ENCODE results near the gene ISX. TPM values are rescaled to one million over a fixed set of nuclear protein-coding genes. Genes with fewer than 3 reads are reported as not detected.

ISX gene
- total and polyA plus RNA-seq, 2 donors (not counting 1 experiment from before 2014, with no cell fraction given), result not detected

- intact Hi-C loops (cut with micrococcal nuclease), result no loop called here
- Mint-ChIP-seq H3K9me3 (ENCODE audit: insufficient read depth) (peaks cover 6% of the 10 kb centered on the region), H3K27ac (no peak overlapping the region), H3K4me3 (no peak overlapping the region), H3K4me1 (no peaks in the 10 kb centered on the region), H3K27me3 (peaks cover 25% of the 10 kb centered on the region)
- Histone ChIP-seq H2AFZ (ENCODE audit: insufficient read depth, low read depth, low read length, poor library complexity, severe bottlenecking) (no peak overlapping the region), H3K27ac (ENCODE audit: low read length in 2 of 2) (no peak overlapping the region), H3K36me3 (replicated peaks in 1 of 2; ENCODE audit: control extremely low read depth in 1 of 2, control insufficient read depth in 1 of 2, extremely low read depth in 1 of 2, insufficient read depth in 2 of 2, low read length in 1 of 2) (no peaks in the 10 kb centered on the region), H3K4me1 (ENCODE audit: control insufficient read depth in 2 of 2, insufficient read depth in 2 of 2, low read length in 2 of 2) (no peaks in the 10 kb centered on the region), H3K4me2 (replicated peaks; ENCODE audit: low read depth, low read length, poor library complexity, severe bottlenecking) (no peak overlapping the region), H3K9ac (ENCODE audit: low read length) (no peak overlapping the region), H3K4me3 (ENCODE audit: control extremely low read depth in 1 of 5, extremely low read depth in 1 of 5, insufficient read depth in 1 of 5, low read depth in 2 of 5, low read length in 4 of 5) (no peak overlapping the region), H3K9me3 (ENCODE audit: control extremely low read depth in 1 of 3, control insufficient read depth in 2 of 3, insufficient read depth in 1 of 3, low read length in 2 of 3) (peaks cover 2 to 6% (median 6%) of the 10 kb centered on the region in 3 donors), H4K20me1 (ENCODE audit: control insufficient read depth, insufficient read depth, low read length, poor library complexity, severe bottlenecking) (no peaks in the 10 kb centered on the region), H3K27me3 (replicated peaks in 1 of 4; ENCODE audit: control extremely low read depth in 1 of 4, control insufficient read depth in 3 of 4, insufficient read depth in 4 of 4, low read length in 3 of 4) (peaks cover 0 to 8% (median 2%) of the 10 kb centered on the region in 4 experiments), H3K79me2 (ENCODE audit: control insufficient read depth, insufficient read depth, low read length) (no peaks in the 10 kb centered on the region)
- POLR2A ChIA-PET, result no interaction called here
- TF ChIP-seq EZH2 (IDR thresholded peaks at IDR 0.05; ENCODE audit: borderline replicate concordance, insufficient read depth, low read depth, low read length, poor library complexity, severe bottlenecking), result no peak
- TF ChIP-seq CTCF (IDR thresholded peaks at IDR 0.05), result no peak
- WGBS (ENCODE audit: insufficient coverage), result 100% methylated on average over 1 of the region's 4 CpGs
- no peak for ATAC-seq (ENCODE audit: low read depth)
- CTCF ChIA-PET, result no interaction called here
- no peak for DNase-seq
Observed at GRCh38 chr22:35109616-35110015, 43.7 kb downstream of the ISX start.

- Mint-ChIP-seq H3K27ac (no peak overlapping the region), H3K4me3 (no peak overlapping the region)
- H3K27me3 ChIP-seq (replicated peaks in 1 of 4; ENCODE audit: control extremely low read depth in 1 of 4, control insufficient read depth in 3 of 4, insufficient read depth in 4 of 4, low read length in 3 of 4), result peaks cover 0 to 8% (median 2%) of the 10 kb centered on the region in 4 experiments
Observed at GRCh38 chr22:35111244-35111643, 45.3 kb downstream of the ISX start.

More at GRCh38 chr22:35111244-35111643, 45.3 kb downstream of the ISX start:
- no peak overlapping the region for H3K4me3 ChIP-seq (ENCODE audit: control extremely low read depth in 1 of 5, extremely low read depth in 1 of 5, insufficient read depth in 1 of 5, low read depth in 2 of 5, low read length in 4 of 5)
- H3K9me3 ChIP-seq (ENCODE audit: control extremely low read depth in 1 of 3, control insufficient read depth in 2 of 3, insufficient read depth in 1 of 3, low read length in 2 of 3), result peaks cover 2 to 6% (median 6%) of the 10 kb centered on the region in 3 donors
- H3K79me2 ChIP-seq (ENCODE audit: control insufficient read depth, insufficient read depth, low read length), result no peaks in the 10 kb centered on the region
- H3K9ac ChIP-seq (ENCODE audit: low read length), result no peak overlapping the region
- no peak for TF ChIP-seq CTCF (IDR thresholded peaks at IDR 0.05)
- no peak for TF ChIP-seq EZH2 (IDR thresholded peaks at IDR 0.05; ENCODE audit: borderline replicate concordance, insufficient read depth, low read depth, low read length, poor library complexity, severe bottlenecking)
- Mint-ChIP-seq H3K27me3 (peaks cover 18% of the 10 kb centered on the region), H3K9me3 (ENCODE audit: insufficient read depth) (peaks cover 6% of the 10 kb centered on the region), H3K4me1 (no peaks in the 10 kb centered on the region)
- ChIA-PET POLR2A (no interaction called here), CTCF (no interaction called here)
- no peak overlapping the region for H3K4me2 ChIP-seq (replicated peaks; ENCODE audit: low read depth, low read length, poor library complexity, severe bottlenecking)
- no peak overlapping the region for H3K27ac ChIP-seq (ENCODE audit: low read length in 2 of 2)
- no peak for ATAC-seq (ENCODE audit: low read depth)
- intact Hi-C loops (cut with micrococcal nuclease), result no loop called here
- no peak for DNase-seq
- 90% methylated on average over 3 of the region's 3 CpGs for WGBS (ENCODE audit: insufficient coverage)
- H4K20me1 ChIP-seq (ENCODE audit: control insufficient read depth, insufficient read depth, low read length, poor library complexity, severe bottlenecking), result no peaks in the 10 kb centered on the region
- H3K36me3 ChIP-seq (replicated peaks in 1 of 2; ENCODE audit: control extremely low read depth in 1 of 2, control insufficient read depth in 1 of 2, extremely low read depth in 1 of 2, insufficient read depth in 2 of 2, low read length in 1 of 2), result no peaks in the 10 kb centered on the region
- H2AFZ ChIP-seq (ENCODE audit: insufficient read depth, low read depth, low read length, poor library complexity, severe bottlenecking), result no peak overlapping the region
- no peaks in the 10 kb centered on the region for H3K4me1 ChIP-seq (ENCODE audit: control insufficient read depth in 2 of 2, insufficient read depth in 2 of 2, low read length in 2 of 2)
